HG03439 (cell line): ENCODE results near the gene MYO5B.

Experiments used
- ATAC-seq: cut with Tn5 transposase; IDR thresholded peaks from one replicate; pipeline ENCODE4 v1.9.1; 2021; ENCODE audit warnings: mild to moderate bottlenecking, moderate library complexity; ENCODE audit not compliant: unreplicated experiment

Gene MYO5B

GRCh38 chr18:49976001-49976400 lies 218.9 kb downstream of the MYO5B start:
- no peak for ATAC-seq

- ATAC-seq = no peak
Observed at GRCh38 chr18:49974079-49974478, 220.9 kb downstream of the MYO5B start.

GRCh38 chr18:49973592-49973991 lies 221.4 kb downstream of the MYO5B start:
- no peak for ATAC-seq

GRCh38 chr18:49972535-49972934 lies 222.4 kb downstream of the MYO5B start:
- no peak for ATAC-seq

GRCh38 chr18:49971462-49971861 lies 223.5 kb downstream of the MYO5B start:
- no peak for ATAC-seq

GRCh38 chr18:49970319-49970718 lies 224.6 kb downstream of the MYO5B start:
- ATAC-seq = peak; percentile 56

GRCh38 chr18:49968644-49969309 lies 226.2 kb downstream of the MYO5B start:
- ATAC-seq = no peak

- ATAC-seq = no peak
Observed at GRCh38 chr18:49967636-49968313, 227.2 kb downstream of the MYO5B start.

- ATAC-seq = no peak
Observed at GRCh38 chr18:49967171-49967570, 227.8 kb downstream of the MYO5B start.

- ATAC-seq = no peak
Observed at GRCh38 chr18:49966090-49966489, 228.9 kb downstream of the MYO5B start.

- no peak for ATAC-seq
Observed at GRCh38 chr18:49963217-49963616, 231.7 kb downstream of the MYO5B start.

GRCh38 chr18:49961271-49961670 lies 233.7 kb downstream of the MYO5B start:
- ATAC-seq = no peak

- ATAC-seq = no peak
Observed at GRCh38 chr18:49960376-49960775, 234.6 kb downstream of the MYO5B start.

GRCh38 chr18:49959176-49959575 lies 235.8 kb downstream of the MYO5B start:
- no peak for ATAC-seq

GRCh38 chr18:49955263-49955662 lies 239.7 kb downstream of the MYO5B start:
- no peak for ATAC-seq

GRCh38 chr18:49953391-49953790 lies 241.6 kb downstream of the MYO5B start:
- ATAC-seq = no peak

- ATAC-seq = no peak
Observed at GRCh38 chr18:49949951-49950395, 245.0 kb downstream of the MYO5B start.

- no peak for ATAC-seq
Observed at GRCh38 chr18:49948975-49949374, 246.0 kb downstream of the MYO5B start.

GRCh38 chr18:49944663-49945062 lies 250.3 kb downstream of the MYO5B start:
- no peak for ATAC-seq

- ATAC-seq = no peak
Observed at GRCh38 chr18:49936821-49937220, 258.1 kb downstream of the MYO5B start.

- ATAC-seq = no peak
Observed at GRCh38 chr18:49935215-49935614, 259.7 kb downstream of the MYO5B start.

- no peak for ATAC-seq
Observed at GRCh38 chr18:49934457-49934856, 260.5 kb downstream of the MYO5B start.
